Endothelial cell of umbilical vein (primary cell): ENCODE measurements around the gene DIP2C. TPM values are rescaled to one million over a fixed set of nuclear protein-coding genes. Genes with fewer than 3 reads are reported as not detected.

ENCODE experiments used
- BruUV-seq: library from RNA; stranded (reverse); fragments of 400-500 nt; replicated peaks from 2 replicates; lab custom pipeline; 2021; lab: Mats Ljungman, UMichigan
- CTCF ChIA-PET: fragments of 300-600, 350-600 bp; sonication (Branson Sonifier 250); formaldehyde crosslinking; loops from one replicate; lab custom pipeline; 2021; ENCODE audit warnings: antibody characterized with exemption, inconsistent platforms; lab: Charles Lee
- POLR2A ChIA-PET: fragments of 300-600, 350-600 bp; sonication (Branson Sonifier 250); formaldehyde crosslinking; loops from one replicate; lab custom pipeline; 2021; ENCODE audit warnings: antibody characterized with exemption, inconsistent platforms; lab: Charles Lee
- DNase-seq: peaks from one replicate; pipeline ENCODE4 v3.0.0-alpha.2; 2011; ENCODE audit warnings: low read depth, low spot score
- FAIRE-seq: peaks from 2 replicates; lab custom pipeline; 2011; peaks lifted over from hg19 to GRCh38; lab: Jason Lieb, UNC
- H2AFZ ChIP-seq: 2 replicates; pipeline ENCODE4 v1.6.0; 2012; ENCODE audit warnings: low read depth, low read length, control low read depth, inconsistent platforms
- H3K27ac ChIP-seq: 2 replicates; pipeline ENCODE4 v1.5.1; 2011; ENCODE audit warnings: low read depth, mild to moderate bottlenecking, control low read depth, low read length, moderate library complexity; ENCODE audit not compliant: insufficient read depth
- H3K27me3 ChIP-seq, 2 experiments: 2 replicates each; pipeline versions ENCODE4 v1.6.0 to v1.6.1; 2011; ENCODE audit warnings: low read length in 2 of 2, mixed read lengths in 1 of 2; ENCODE audit not compliant: control insufficient read depth in 2 of 2, insufficient read depth in 2 of 2
- H3K36me3 ChIP-seq, 2 experiments: 2 replicates in 1 of 2; 3 replicates in 1 of 2; pipeline ENCODE4 v1.5.1; 2011; ENCODE audit warnings: low read length in 2 of 2, mild to moderate bottlenecking in 1 of 2, moderate library complexity in 1 of 2; ENCODE audit not compliant: control insufficient read depth in 2 of 2, insufficient read depth in 2 of 2; ENCODE audit errors: extremely low read depth in 1 of 2
- H3K4me1 ChIP-seq: 3 replicates; pipeline ENCODE4 v1.5.1; 2011; ENCODE audit warnings: mild to moderate bottlenecking, low read length; ENCODE audit not compliant: control insufficient read depth, insufficient read depth; ENCODE audit errors: extremely low read depth
- H3K4me2 ChIP-seq: 2 replicates; pipeline ENCODE4 v1.6.1; 2011; ENCODE audit warnings: low read length, control low read depth, mixed read lengths; ENCODE audit not compliant: insufficient read depth
- H3K4me3 ChIP-seq, 3 experiments: fragments of 200-600 bp in 1 of 3; sonication (generic), shearing (Covaris generic) in 1 of 3; replicated peaks in 1 of 3; 2 replicates each; pipeline ENCODE4 v1.5.1; 2011 to 2016; ENCODE audit warnings: control low read depth in 3 of 3, low read length in 3 of 3, mild to moderate bottlenecking in 2 of 3, inconsistent platforms in 1 of 3, low read depth in 1 of 3, moderate library complexity in 1 of 3; ENCODE audit not compliant: insufficient read depth in 1 of 3
- H3K79me2 ChIP-seq: 2 replicates; pipeline ENCODE4 v1.6.0; 2012; ENCODE audit warnings: low read length, inconsistent platforms; ENCODE audit not compliant: control insufficient read depth, insufficient read depth
- H3K9ac ChIP-seq: replicated peaks from 2 replicates; pipeline ENCODE3; 2011; ENCODE audit warnings: low read length, control low read depth; ENCODE audit not compliant: insufficient read depth; ENCODE audit errors: extremely low read depth
- H3K9me1 ChIP-seq: replicated peaks from 3 replicates; pipeline ENCODE4 v1.6.0; 2011; ENCODE audit warnings: mild to moderate bottlenecking, low read length; ENCODE audit not compliant: control insufficient read depth, insufficient read depth; ENCODE audit errors: extremely low read depth
- H3K9me3 ChIP-seq: replicated peaks from 2 replicates; pipeline ENCODE4 v1.5.1; 2012; ENCODE audit warnings: low read length, inconsistent platforms; ENCODE audit not compliant: control insufficient read depth, insufficient read depth
- H4K20me1 ChIP-seq: replicated peaks from 2 replicates; pipeline ENCODE3; 2011; ENCODE audit warnings: mild to moderate bottlenecking, low read length; ENCODE audit not compliant: control insufficient read depth, insufficient read depth; ENCODE audit errors: extremely low read depth
- EZH2 ChIP-seq: IDR thresholded peaks from 2 replicates; pipeline ENCODE4 v1.6.1; 2012; ENCODE audit warnings: borderline replicate concordance, low read depth, mild to moderate bottlenecking, moderate library complexity, low read length, inconsistent platforms; ENCODE audit not compliant: severe bottlenecking
- FOS ChIP-seq: IDR thresholded peaks from 2 replicates; pipeline ENCODE4 v1.6.1; 2011; ENCODE audit warnings: mild to moderate bottlenecking, low read length, moderate library complexity, borderline replicate concordance; ENCODE audit not compliant: insufficient read depth
- GATA2 ChIP-seq: IDR thresholded peaks from 2 replicates; pipeline ENCODE4 v1.7.0; 2011; ENCODE audit warnings: low read depth, mild to moderate bottlenecking, moderate library complexity, mixed read lengths, low read length; ENCODE audit not compliant: insufficient read length, insufficient read depth
- JUN ChIP-seq: IDR thresholded peaks from 2 replicates; pipeline ENCODE4 v1.6.1; 2011; ENCODE audit warnings: borderline replicate concordance, low read depth; ENCODE audit not compliant: insufficient read length, insufficient read depth
- MYC ChIP-seq: IDR thresholded peaks from one replicate; pipeline ENCODE4 v1.6.1; 2011; ENCODE audit warnings: mild to moderate bottlenecking, low read depth, low read length
- POLR2A ChIP-seq: IDR thresholded peaks from 2 replicates; pipeline ENCODE4 v1.6.1; 2012; ENCODE audit warnings: low read depth, mild to moderate bottlenecking, control low read depth, low read length
- POLR2AphosphoS5 ChIP-seq: IDR thresholded peaks from 2 replicates; pipeline ENCODE4 v1.6.1; 2012; ENCODE audit warnings: low read depth, mild to moderate bottlenecking, control low read depth, low read length, moderate library complexity; ENCODE audit not compliant: insufficient read depth
- dilution Hi-C: fragments of 300-500 bp; cut with MboI; formaldehyde crosslinking; loops from one replicate; pipeline ENCODE4 v1.15.0; 2019; ENCODE audit warnings: low sequenced_read_pairs; ENCODE audit not compliant: extremely low pct_ligation_motif_present
- intact Hi-C: fragments of 100-400 bp; cut with micrococcal nuclease; formaldehyde crosslinking; loops from one replicate; pipeline ENCODE4 v1.10.0; 2022
- polyA plus RNA-seq, 4 experiments: library from polyadenylated mRNA; depleted of rRNA in 3 of 4; stranded (reverse) in 3 of 4; unstranded in 1 of 4; fragments of >200 nt; gene quantifications; 2 replicates each; pipeline versions ENCODE4 v1.2.1 to v1.2.3, GENCODE V29; 2011 to 2012; ENCODE audit warnings: missing spikeins in 1 of 4
- total RNA-seq: library from RNA; stranded (reverse); gene quantifications from 2 replicates; pipeline ENCODE4 v1.2.3, GENCODE V29; 2021
- TF ChIP-seq, protein P1 (sequence below): IDR thresholded peaks from 2 replicates; pipeline ENCODE4 v1.6.1; 2011; ENCODE audit not compliant: insufficient read depth, insufficient read length
- TF ChIP-seq, protein P2 (sequence below), 2 donors: IDR thresholded peaks; 1 replicate in 1 of 2; 2 replicates in 1 of 2; pipeline ENCODE4 v1.5.1; 2011; ENCODE audit warnings: low read length in 2 of 2, mild to moderate bottlenecking in 2 of 2, moderate library complexity in 2 of 2, control low read depth in 1 of 2, inconsistent platforms in 1 of 2, low read depth in 1 of 2; ENCODE audit not compliant: insufficient read depth in 1 of 2; ENCODE audit errors: extremely low read depth in 1 of 2

DIP2C gene
- total and polyA plus RNA-seq, 2 donors (not counting 3 experiments of a cell fraction or from before 2014, with no cell fraction given) = 3.6 to 10.7 TPM

DNA sequence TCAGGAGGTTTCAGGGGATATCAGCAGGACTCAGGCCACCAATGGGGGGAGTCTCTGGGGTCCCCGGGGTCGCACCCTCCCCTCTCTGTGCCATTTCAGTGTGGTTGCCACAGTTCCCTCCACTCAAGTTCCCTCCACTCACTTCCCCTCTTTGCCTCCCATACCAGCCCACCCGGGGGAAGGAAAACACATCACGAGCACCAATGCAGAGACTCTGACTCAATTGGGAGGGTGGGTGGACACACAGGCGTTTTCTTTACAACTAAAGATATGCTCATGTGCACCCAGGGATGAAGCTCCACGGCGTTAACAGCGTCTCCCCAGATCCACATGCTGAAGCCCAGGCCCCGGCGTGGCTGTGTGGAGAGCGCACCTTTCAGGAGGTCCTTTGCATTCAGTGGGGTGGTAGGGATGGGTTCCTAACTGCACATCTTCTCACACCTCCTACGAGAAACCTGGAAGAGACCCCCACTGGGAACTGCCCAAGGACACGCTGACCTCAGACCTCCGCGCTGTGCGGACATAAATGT, 300.1 kb downstream of the DIP2C start:
- no peak for TF ChIP-seq JUN
- no peak for TF ChIP-seq MYC
- CTCF ChIA-PET = no interaction called here
- H3K9me3 ChIP-seq = no peaks in the 10 kb centered on the region
- H3K27ac ChIP-seq = no peak overlapping the region
- H3K9me1 ChIP-seq = no peaks in the 10 kb centered on the region
- H4K20me1 ChIP-seq = no peaks in the 10 kb centered on the region
- POLR2A ChIA-PET = no interaction called here
- no peaks in the 10 kb centered on the region for H3K27me3 ChIP-seq
- H3K9ac ChIP-seq = no peak overlapping the region
- no peak overlapping the region for H3K4me2 ChIP-seq
- H3K4me1 ChIP-seq = no peaks in the 10 kb centered on the region
- H3K79me2 ChIP-seq = no peaks in the 10 kb centered on the region
- H3K4me3 ChIP-seq = no peak overlapping the region
- H3K36me3 ChIP-seq = peaks cover 0 to 2% of the 10 kb centered on the region in 2 experiments
- intact Hi-C loops = no loop called here
- DNase-seq = no peak
- FAIRE-seq = no peak
- no TSS peak for BruUV-seq
- no peak overlapping the region for H2AFZ ChIP-seq
- dilution Hi-C loops = no loop called here

DNA sequence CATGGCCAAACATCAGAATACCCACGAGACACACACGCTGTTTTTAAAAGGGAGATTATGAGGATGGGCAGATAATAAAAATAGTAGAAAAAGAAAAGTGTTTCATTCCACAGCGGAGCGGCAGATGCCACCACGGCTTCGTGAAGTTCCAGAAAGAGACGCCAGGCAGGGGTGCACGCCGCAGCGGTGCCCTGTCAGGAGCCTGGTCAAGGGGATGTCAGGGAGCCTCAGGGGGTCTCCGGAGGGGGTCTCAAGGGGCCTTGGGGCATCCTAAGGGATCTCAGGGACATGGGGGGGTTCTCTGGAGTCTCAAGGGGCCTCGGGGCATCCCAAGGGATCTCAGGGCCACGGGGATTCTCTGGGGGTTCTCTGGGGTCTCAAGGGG, 300.8 kb downstream of the DIP2C start:
- H3K79me2 ChIP-seq = no peaks in the 10 kb centered on the region
- no peaks in the 10 kb centered on the region for H4K20me1 ChIP-seq
- intact Hi-C loops (no loop called here), dilution Hi-C loops (no loop called here)
- no peaks in the 10 kb centered on the region for H3K9me1 ChIP-seq
- FAIRE-seq = no peak
- H3K4me2 ChIP-seq = no peak overlapping the region
- BruUV-seq = no TSS peak
- H3K9ac ChIP-seq = no peak overlapping the region
- H3K27me3 ChIP-seq = no peaks in the 10 kb centered on the region
- no peak overlapping the region for H3K27ac ChIP-seq
- peaks cover 0 to 2% of the 10 kb centered on the region in 2 experiments for H3K36me3 ChIP-seq
- H3K9me3 ChIP-seq = no peaks in the 10 kb centered on the region
- H2AFZ ChIP-seq = no peak overlapping the region
- DNase-seq = no peak
- no peak overlapping the region for H3K4me3 ChIP-seq
- TF ChIP-seq EZH2 (no peak), POLR2A (no peak), POLR2AphosphoS5 (no peak), GATA2 (no peak), JUN (no peak), FOS (no peak), MYC (no peak)
- TF ChIP-seq, protein P1, sequence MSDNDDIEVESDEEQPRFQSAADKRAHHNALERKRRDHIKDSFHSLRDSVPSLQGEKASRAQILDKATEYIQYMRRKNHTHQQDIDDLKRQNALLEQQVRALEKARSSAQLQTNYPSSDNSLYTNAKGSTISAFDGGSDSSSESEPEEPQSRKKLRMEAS = no peak
- TF ChIP-seq, protein P2, sequence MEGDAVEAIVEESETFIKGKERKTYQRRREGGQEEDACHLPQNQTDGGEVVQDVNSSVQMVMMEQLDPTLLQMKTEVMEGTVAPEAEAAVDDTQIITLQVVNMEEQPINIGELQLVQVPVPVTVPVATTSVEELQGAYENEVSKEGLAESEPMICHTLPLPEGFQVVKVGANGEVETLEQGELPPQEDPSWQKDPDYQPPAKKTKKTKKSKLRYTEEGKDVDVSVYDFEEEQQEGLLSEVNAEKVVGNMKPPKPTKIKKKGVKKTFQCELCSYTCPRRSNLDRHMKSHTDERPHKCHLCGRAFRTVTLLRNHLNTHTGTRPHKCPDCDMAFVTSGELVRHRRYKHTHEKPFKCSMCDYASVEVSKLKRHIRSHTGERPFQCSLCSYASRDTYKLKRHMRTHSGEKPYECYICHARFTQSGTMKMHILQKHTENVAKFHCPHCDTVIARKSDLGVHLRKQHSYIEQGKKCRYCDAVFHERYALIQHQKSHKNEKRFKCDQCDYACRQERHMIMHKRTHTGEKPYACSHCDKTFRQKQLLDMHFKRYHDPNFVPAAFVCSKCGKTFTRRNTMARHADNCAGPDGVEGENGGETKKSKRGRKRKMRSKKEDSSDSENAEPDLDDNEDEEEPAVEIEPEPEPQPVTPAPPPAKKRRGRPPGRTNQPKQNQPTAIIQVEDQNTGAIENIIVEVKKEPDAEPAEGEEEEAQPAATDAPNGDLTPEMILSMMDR (IDR thresholded peaks at IDR 0.05; ENCODE audit: extremely low read depth in 1 of 2, insufficient read depth in 1 of 2, low read depth in 1 of 2, low read length in 2 of 2) = no peak
- ChIA-PET POLR2A (no interaction called here), CTCF (no interaction called here)
- H3K4me1 ChIP-seq = no peaks in the 10 kb centered on the region
